H1 (cell line): ENCODE results near the gene ANXA4. TPM values are rescaled to one million over a fixed set of nuclear protein-coding genes. Genes with fewer than 3 reads are reported as not detected.

Source experiments
- CTCF ChIA-PET: fragments of 300-600 bp; sonication (Branson Sonifier 250); formaldehyde crosslinking; loops from one replicate; lab custom pipeline; 2021; ENCODE audit not compliant: partially characterized antibody; lab: Charles Lee
- POLR2A ChIA-PET: fragments of 300-600 bp; sonication (Branson Sonifier 250); formaldehyde crosslinking; loops from one replicate; lab custom pipeline; 2021; ENCODE audit warnings: inconsistent platforms; ENCODE audit not compliant: partially characterized antibody; lab: Charles Lee
- DNase-seq, 2 experiments: peaks; one replicate each; pipeline versions ENCODE4 v3.0.0 to v3.0.0-alpha.2; 2010 to 2022; ENCODE audit warnings: low spot score in 2 of 2, low read depth in 1 of 2, mixed read lengths in 1 of 2
- FAIRE-seq: peaks from 2 replicates; lab custom pipeline; 2011; peaks lifted over from hg19 to GRCh38; lab: Jason Lieb, UNC
- H2AFZ ChIP-seq: 2 replicates; pipeline ENCODE4 v1.8.1; 2012; ENCODE audit warnings: low read length, inconsistent platforms
- H2AK5ac ChIP-seq: 2 replicates; pipeline ENCODE4 v1.6.1; 2013; ENCODE audit warnings: low read depth, low read length
- H2BK120ac ChIP-seq: replicated peaks from 2 replicates; pipeline ENCODE3; 2013; ENCODE audit warnings: low read depth, low read length, inconsistent platforms
- H2BK12ac ChIP-seq: 2 replicates; pipeline ENCODE4 v1.6.1; 2013; ENCODE audit warnings: low read depth, low read length
- H2BK15ac ChIP-seq: 2 replicates; pipeline ENCODE4 v1.6.1; 2013; ENCODE audit warnings: low read length
- H2BK20ac ChIP-seq: 2 replicates; pipeline ENCODE4 v1.6.1; 2013; ENCODE audit warnings: low read length
- H2BK5ac ChIP-seq: 2 replicates; pipeline ENCODE4 v1.6.1; 2013; ENCODE audit warnings: low read depth, low read length
- H3K14ac ChIP-seq: 2 replicates; pipeline ENCODE4 v1.6.1; 2013; ENCODE audit warnings: inconsistent platforms; ENCODE audit not compliant: insufficient read length
- H3K18ac ChIP-seq: 2 replicates; pipeline ENCODE4 v1.6.1; 2013; ENCODE audit warnings: low read length; ENCODE audit errors: extremely low read depth
- H3K23ac ChIP-seq: 2 replicates; pipeline ENCODE4 v1.6.1; 2013; ENCODE audit warnings: inconsistent platforms; ENCODE audit not compliant: insufficient read length
- H3K23me2 ChIP-seq: 2 replicates; pipeline ENCODE4 v1.6.1; 2013; ENCODE audit warnings: low read depth, low read length
- H3K27ac ChIP-seq: 2 replicates; pipeline ENCODE4 v1.6.1; 2011; ENCODE audit warnings: low read depth, low read length, inconsistent platforms
- H3K27me3 ChIP-seq, 4 experiments: replicated peaks in 1 of 4; 1 replicate in 1 of 4; 2 replicates in 3 of 4; pipeline versions ENCODE4 v1.6.1 to v1.8.1; 2011 to 2013; ENCODE audit warnings: low read length in 3 of 4, mild to moderate bottlenecking in 3 of 4, inconsistent platforms in 2 of 4, mixed read lengths in 2 of 4, moderate library complexity in 1 of 4; ENCODE audit not compliant: control insufficient read depth in 3 of 4, insufficient read depth in 3 of 4; ENCODE audit errors: extremely low read depth in 1 of 4
- H3K36me3 ChIP-seq, 4 experiments: 2 replicates each; pipeline versions ENCODE4 v1.6.1 to v1.8.1; 2011 to 2013; ENCODE audit warnings: mild to moderate bottlenecking in 4 of 4, low read length in 3 of 4, moderate library complexity in 2 of 4, control low read depth in 1 of 4, inconsistent platforms in 1 of 4; ENCODE audit not compliant: insufficient read depth in 4 of 4, control insufficient read depth in 2 of 4
- H3K4ac ChIP-seq: replicated peaks from 2 replicates; pipeline ENCODE3; 2013; ENCODE audit warnings: low read length, low read depth, mixed read lengths, inconsistent platforms; ENCODE audit not compliant: insufficient read length
- H3K4me1 ChIP-seq, 4 experiments: replicated peaks in 1 of 4; 1 replicate in 1 of 4; 2 replicates in 3 of 4; pipeline versions ENCODE4 v1.6.1 to v1.8.1; 2011 to 2013; ENCODE audit warnings: low read length in 3 of 4, inconsistent platforms in 2 of 4, mixed read lengths in 1 of 4; ENCODE audit not compliant: insufficient read depth in 4 of 4, control insufficient read depth in 3 of 4
- H3K4me2 ChIP-seq, 2 experiments: 2 replicates each; pipeline versions ENCODE4 v1.6.1 to v1.8.1; 2011 to 2013; ENCODE audit warnings: low read depth in 2 of 2, low read length in 2 of 2, control low read depth in 1 of 2, inconsistent platforms in 1 of 2, mild to moderate bottlenecking in 1 of 2; ENCODE audit not compliant: insufficient read depth in 1 of 2
- H3K4me3 ChIP-seq, 4 experiments: fragments of 200-600, 300-600 bp in 1 of 4; sonication (generic), shearing (Covaris generic), sonication (Bioruptor Twin) in 1 of 4; 2 replicates each; pipeline versions ENCODE4 v1.5.1 to v1.8.1; 2011 to 2016; ENCODE audit warnings: low read length in 4 of 4, low read depth in 3 of 4, control low read depth in 2 of 4, inconsistent platforms in 2 of 4, mild to moderate bottlenecking in 2 of 4, mixed read lengths in 1 of 4, moderate library complexity in 1 of 4; ENCODE audit not compliant: insufficient read depth in 2 of 4; ENCODE audit errors: extremely low read depth in 1 of 4
- H3K56ac ChIP-seq: replicated peaks from 2 replicates; pipeline ENCODE3; 2013; ENCODE audit warnings: low read depth, mild to moderate bottlenecking, mixed read lengths, low read length, inconsistent platforms; ENCODE audit not compliant: insufficient read length
- H3K79me1 ChIP-seq: 2 replicates; pipeline ENCODE4 v1.6.1; 2013; ENCODE audit warnings: low read depth, low read length, control low read depth
- H3K79me2 ChIP-seq, 2 experiments: 2 replicates each; pipeline versions ENCODE4 v1.6.1 to v1.8.1; 2012 to 2013; ENCODE audit warnings: low read length in 2 of 2, mild to moderate bottlenecking in 2 of 2, inconsistent platforms in 1 of 2; ENCODE audit not compliant: insufficient read depth in 2 of 2, control insufficient read depth in 1 of 2
- H3K9ac ChIP-seq, 4 experiments: replicated peaks in 1 of 4; 1 replicate in 1 of 4; 2 replicates in 3 of 4; pipeline versions ENCODE4 v1.6.1 to v1.8.1; 2011 to 2013; ENCODE audit warnings: low read depth in 3 of 4, low read length in 3 of 4, control low read depth in 2 of 4, mild to moderate bottlenecking in 2 of 4, moderate library complexity in 2 of 4, inconsistent platforms in 1 of 4; ENCODE audit errors: extremely low read depth in 1 of 4
- H3K9me3 ChIP-seq, 2 experiments: 2 replicates each; pipeline versions ENCODE4 v1.6.1 to v1.8.1; 2012 to 2013; ENCODE audit warnings: mild to moderate bottlenecking in 2 of 2, moderate library complexity in 2 of 2, control low read depth in 1 of 2, inconsistent platforms in 1 of 2, low read depth in 1 of 2, low read length in 1 of 2, mixed read lengths in 1 of 2; ENCODE audit not compliant: insufficient read depth in 2 of 2
- H4K20me1 ChIP-seq, 2 experiments: replicated peaks in 1 of 2; 2 replicates each; pipeline versions ENCODE3 to v1.8.1; 2011 to 2013; ENCODE audit warnings: inconsistent platforms in 2 of 2, low read length in 2 of 2, mild to moderate bottlenecking in 1 of 2; ENCODE audit not compliant: insufficient read depth in 2 of 2, control insufficient read depth in 1 of 2
- H4K5ac ChIP-seq: 2 replicates; pipeline ENCODE4 v1.6.1; 2013; ENCODE audit warnings: low read length, low read depth, mixed read lengths, inconsistent platforms; ENCODE audit not compliant: insufficient read length
- H4K8ac ChIP-seq: 2 replicates; pipeline ENCODE4 v1.8.0; 2013; ENCODE audit warnings: mild to moderate bottlenecking, moderate library complexity, low read length, inconsistent platforms; ENCODE audit not compliant: insufficient read depth; ENCODE audit errors: extremely low read depth
- H4K91ac ChIP-seq: replicated peaks from 2 replicates; pipeline ENCODE3; 2013; ENCODE audit warnings: low read length, mixed read lengths, inconsistent platforms; ENCODE audit not compliant: insufficient read length
- BACH1 ChIP-seq: IDR thresholded peaks from 2 replicates; pipeline ENCODE4 v1.6.1; 2012; ENCODE audit warnings: low read length, improper control_type of control experiment
- MAX ChIP-seq: IDR thresholded peaks from 2 replicates; pipeline ENCODE4 v1.6.1; 2012; ENCODE audit warnings: inconsistent platforms
- RBBP5 ChIP-seq: IDR thresholded peaks from 2 replicates; pipeline ENCODE4 v1.7.1; 2012; ENCODE audit warnings: low read depth, mild to moderate bottlenecking, inconsistent platforms, low read length, moderate library complexity, borderline replicate concordance
- SIN3A ChIP-seq, 2 experiments: IDR thresholded peaks in 1 of 2; conservative IDR thresholded peaks in 1 of 2; 2 replicates each; pipeline ENCODE4 v1.6.1; 2011 to 2012; ENCODE audit warnings: low read length in 2 of 2, improper control_type of control experiment in 1 of 2, low read depth in 1 of 2, mild to moderate bottlenecking in 1 of 2
- WGBS, 2 experiments: shearing (Covaris generic) in 1 of 2; methylation state at CpG; one replicate each; pipeline versions ENCODE4 v1.1.6 to v1.1.7; 2013 to 2015; ENCODE audit warnings: low lambda C conversion rate in 2 of 2, mixed read lengths in 2 of 2, inconsistent platforms in 1 of 2, low coverage in 1 of 2, missing lambda C conversion rate in 1 of 2; ENCODE audit not compliant: insufficient replicate concordance in 2 of 2, insufficient coverage in 1 of 2, insufficient read length in 1 of 2; ENCODE audit errors: extremely low coverage in 1 of 2, missing lambda C conversion rate in 1 of 2; 5-methylcytosine and 5-hydroxymethylcytosine counted together
- polyA plus RNA-seq, 7 experiments: library from polyadenylated mRNA; depleted of rRNA in 3 of 7; stranded (reverse) in 5 of 7; unstranded in 2 of 7; fragments of >200 nt in 5 of 7; fragments of 200-250 nt in 2 of 7; gene quantifications; 1 replicate in 5 of 7; 2 replicates in 1 of 7; 4 replicates in 1 of 7; pipeline versions ENCODE4 v1.2.1 to v1.2.3, GENCODE V29; 2011 to 2013; ENCODE audit warnings: missing spikeins in 2 of 7, mixed read lengths in 2 of 7
- total RNA-seq: library from RNA; stranded (reverse); fragmentation: NEBNext Ultra II Directional; extraction: Animal tissue kit (Norgen Biotek cat#: 25700); gene quantifications from 2 replicates; pipeline ENCODE4 v1.2.1, GENCODE V29; 2021

The ANXA4 gene
- total and polyA plus RNA-seq, 2 of the 8 experiments (the other 6 are each of a cell fraction or from before 2014, with no cell fraction given) = 9.4 to 17.6 TPM

- Histone ChIP-seq H3K4me2 (no peak overlapping the region), H3K18ac (no peak overlapping the region), H3K56ac (no peak overlapping the region), H3K36me3 (no peaks in the 10 kb centered on the region), H3K27ac (no peak overlapping the region), H3K23ac (no peak overlapping the region), H2BK120ac (no peak overlapping the region), H3K4me3 (no peak overlapping the region), H3K79me1 (no peaks in the 10 kb centered on the region), H4K91ac (no peak overlapping the region), H2BK5ac (no peak overlapping the region), H3K9me3 (no peaks in the 10 kb centered on the region), H3K9ac (no peak overlapping the region), H2BK20ac (no peak overlapping the region), H4K5ac (no peak overlapping the region), H3K14ac (no peak overlapping the region), H3K4ac (no peak overlapping the region), H2BK12ac (no peak overlapping the region), H3K27me3 (no peaks in the 10 kb centered on the region), H2AK5ac (no peak overlapping the region), H4K8ac (no peak overlapping the region), H2BK15ac (no peak overlapping the region), H3K4me1 (peaks cover 6 to 11% (median 7%) of the 10 kb centered on the region in 4 experiments; a peak in 5 of 7 replicates), H3K23me2 (no peaks in the 10 kb centered on the region), H2AFZ (no peak overlapping the region), H4K20me1 (no peaks in the 10 kb centered on the region), H3K79me2 (no peaks in the 10 kb centered on the region)
- 96% methylated on average over 3 of the region's 3 CpGs; no CpG with 5 or more reads in 1 of the 2 experiments for WGBS, 2 experiments
- no peak for DNase-seq
- CTCF ChIA-PET = interaction anchor here (0.9 to 10.2 kb wide), 3 partner anchors 20 to 149 kb away, joined by 3 to 128 read pairs (median 3); no protein-coding TSS in a partner anchor
- POLR2A ChIA-PET = no interaction called here
- no peak for FAIRE-seq
- TF ChIP-seq MAX = no peak
- TF ChIP-seq BACH1 = no peak
- TF ChIP-seq SIN3A (conservative IDR thresholded peaks at IDR 0.05 in 1 of 2, IDR thresholded peaks at IDR 0.05 in 1 of 2; ENCODE audit: low read depth in 1 of 2, low read length in 2 of 2) = no peak
- no peak for TF ChIP-seq RBBP5
These were observed 30.0 kb upstream of the ANXA4 start for GRCh38 chr2:69711971-69712370.
